B cell (primary cell): ENCODE data around the gene PHLPP1. TPM values are rescaled to one million over a fixed set of nuclear protein-coding genes. Genes with fewer than 3 reads are reported as not detected.

Experiments used
- ATAC-seq: fragments of 200-7000 bp; cut with Tn5 transposase; one replicate; pipeline ENCODE4 v1.10.0; 2021; ENCODE audit warnings: low read depth, mild to moderate bottlenecking, moderate number of reproducible peaks, moderate library complexity
- CTCF ChIA-PET: fragments of 350-600 bp; sonication (Branson Sonifier 250); formaldehyde crosslinking; loops from one replicate; lab custom pipeline; 2021; ENCODE audit warnings: antibody characterized with exemption, inconsistent platforms; lab: Charles Lee
- POLR2A ChIA-PET: fragments of 350-600 bp; sonication (Branson Sonifier 250); formaldehyde crosslinking; loops from one replicate; lab custom pipeline; 2021; ENCODE audit warnings: antibody characterized with exemption; lab: Charles Lee
- DNase-seq: peaks from one replicate; pipeline ENCODE4 v3.0.0; 2013
- H2AFZ ChIP-seq: 2 replicates; pipeline ENCODE4 v1.6.1; 2012; ENCODE audit warnings: mild to moderate bottlenecking, low read depth, low read length; ENCODE audit not compliant: insufficient read depth, poor library complexity, severe bottlenecking
- H3K27ac ChIP-seq, 2 donors: 1 replicate in 1 of 2; 2 replicates in 1 of 2; pipeline ENCODE4 v1.5.1; 2012 to 2013; ENCODE audit warnings: low read length in 2 of 2, mild to moderate bottlenecking in 2 of 2, moderate library complexity in 1 of 2
- H3K27me3 ChIP-seq, 4 experiments: fragments of 200-600 bp in 1 of 4; sonication (generic) in 1 of 4; replicated peaks in 1 of 4; 1 replicate in 2 of 4; 2 replicates in 2 of 4; pipeline versions ENCODE4 v1.6.1 to v1.7.0; 2013 to 2016; ENCODE audit warnings: low read length in 3 of 4, mild to moderate bottlenecking in 2 of 4, mixed read lengths in 1 of 4, moderate library complexity in 1 of 4; ENCODE audit not compliant: insufficient read depth in 4 of 4, control insufficient read depth in 3 of 4; ENCODE audit errors: control extremely low read depth in 1 of 4
- H3K36me3 ChIP-seq, 2 experiments: replicated peaks in 1 of 2; 1 replicate in 1 of 2; 2 replicates in 1 of 2; pipeline versions ENCODE4 v1.6.1 to v1.7.1; 2013; ENCODE audit warnings: low read length in 1 of 2; ENCODE audit not compliant: insufficient read depth in 2 of 2, control insufficient read depth in 1 of 2; ENCODE audit errors: control extremely low read depth in 1 of 2, extremely low read depth in 1 of 2
- H3K4me1 ChIP-seq, 2 donors: fragments of 200-600 bp in 1 of 2; sonication (generic) in 1 of 2; 1 replicate in 1 of 2; 2 replicates in 1 of 2; pipeline versions ENCODE4 v1.5.1 to v1.6.1; 2013 to 2017; ENCODE audit warnings: low read length in 2 of 2; ENCODE audit not compliant: control insufficient read depth in 2 of 2, insufficient read depth in 2 of 2
- H3K4me2 ChIP-seq: replicated peaks from 2 replicates; pipeline ENCODE3; 2012; ENCODE audit warnings: mild to moderate bottlenecking, low read depth, low read length; ENCODE audit not compliant: poor library complexity, severe bottlenecking
- H3K4me3 ChIP-seq, 5 experiments: fragments of 200-600 bp in 1 of 5; sonication (generic) in 1 of 5; 1 replicate in 3 of 5; 2 replicates in 2 of 5; pipeline versions ENCODE4 v1.5.1 to v1.7.0; 2011 to 2016; ENCODE audit warnings: low read length in 4 of 5, mild to moderate bottlenecking in 4 of 5, low read depth in 2 of 5, control low read depth in 1 of 5, moderate library complexity in 1 of 5; ENCODE audit not compliant: insufficient read depth in 1 of 5; ENCODE audit errors: control extremely low read depth in 1 of 5, extremely low read depth in 1 of 5
- H3K79me2 ChIP-seq: fragments of 200-600 bp; sonication (generic); one replicate; pipeline ENCODE4 v1.6.0; 2016; ENCODE audit warnings: low read length; ENCODE audit not compliant: control insufficient read depth, insufficient read depth
- H3K9ac ChIP-seq: fragments of 200-600 bp; sonication (generic); 2 replicates; pipeline ENCODE4 v1.6.1; 2017; ENCODE audit warnings: mild to moderate bottlenecking, low read length, moderate library complexity
- H3K9me3 ChIP-seq, 3 donors: one replicate each; pipeline versions ENCODE4 v1.6.1 to v1.7.1; 2013; ENCODE audit warnings: low read length in 2 of 3; ENCODE audit not compliant: control insufficient read depth in 2 of 3, insufficient read depth in 1 of 3; ENCODE audit errors: control extremely low read depth in 1 of 3
- H4K20me1 ChIP-seq: 2 replicates; pipeline ENCODE4 v1.6.0; 2012; ENCODE audit warnings: mild to moderate bottlenecking, low read length; ENCODE audit not compliant: insufficient read depth, control insufficient read depth, poor library complexity, severe bottlenecking
- H3K27ac Mint-ChIP-seq: one replicate; pipeline ENCODE4 v1.8.0; 2021; ENCODE audit warnings: mixed read lengths
- H3K27me3 Mint-ChIP-seq: one replicate; pipeline ENCODE4 v1.8.0; 2021; ENCODE audit warnings: mixed read lengths
- H3K4me1 Mint-ChIP-seq: one replicate; pipeline ENCODE4 v1.8.0; 2021; ENCODE audit warnings: mixed read lengths
- H3K4me3 Mint-ChIP-seq: one replicate; pipeline ENCODE4 v1.8.0; 2021; ENCODE audit warnings: mixed read lengths
- H3K9me3 Mint-ChIP-seq: one replicate; pipeline ENCODE4 v1.8.0; 2022; ENCODE audit warnings: mixed read lengths; ENCODE audit not compliant: insufficient read depth
- CTCF ChIP-seq: fragments of 200-600 bp; IDR thresholded peaks from one replicate; pipeline ENCODE4 v1.8.0; 2022; ENCODE audit warnings: antibody characterized with exemption, mild to moderate bottlenecking
- EZH2 ChIP-seq: IDR thresholded peaks from 2 replicates; pipeline ENCODE4 v1.6.1; 2012; ENCODE audit warnings: borderline replicate concordance, low read depth, mild to moderate bottlenecking, moderate library complexity, low read length; ENCODE audit not compliant: insufficient read depth, poor library complexity, severe bottlenecking
- WGBS: methylation state at CpG from one replicate; pipeline ENCODE4 v1.1.5; 2013; ENCODE audit warnings: missing lambda C conversion rate; ENCODE audit not compliant: insufficient coverage; 5-methylcytosine and 5-hydroxymethylcytosine counted together
- intact Hi-C: fragments of 100-400 bp; cut with micrococcal nuclease; formaldehyde crosslinking; loops from one replicate; pipeline ENCODE4 v1.10.0; 2022
- polyA plus RNA-seq: library from polyadenylated mRNA; depleted of rRNA; stranded (reverse); fragments of >200 nt; gene quantifications from 2 replicates; pipeline ENCODE4 v1.2.3, GENCODE V29; 2012
- total RNA-seq, 2 donors: library from RNA; stranded (reverse); fragments of 120-200 nt in 1 of 2; gene quantifications; 1 replicate in 1 of 2; 2 replicates in 1 of 2; pipeline versions ENCODE4 v1.2.3 to v1.2.4, GENCODE V29; 2013 to 2022

PHLPP1 gene
- total and polyA plus RNA-seq, 2 donors (not counting 1 experiment from before 2014, with no cell fraction given) = 3.0 to 20.7 TPM

DNA sequence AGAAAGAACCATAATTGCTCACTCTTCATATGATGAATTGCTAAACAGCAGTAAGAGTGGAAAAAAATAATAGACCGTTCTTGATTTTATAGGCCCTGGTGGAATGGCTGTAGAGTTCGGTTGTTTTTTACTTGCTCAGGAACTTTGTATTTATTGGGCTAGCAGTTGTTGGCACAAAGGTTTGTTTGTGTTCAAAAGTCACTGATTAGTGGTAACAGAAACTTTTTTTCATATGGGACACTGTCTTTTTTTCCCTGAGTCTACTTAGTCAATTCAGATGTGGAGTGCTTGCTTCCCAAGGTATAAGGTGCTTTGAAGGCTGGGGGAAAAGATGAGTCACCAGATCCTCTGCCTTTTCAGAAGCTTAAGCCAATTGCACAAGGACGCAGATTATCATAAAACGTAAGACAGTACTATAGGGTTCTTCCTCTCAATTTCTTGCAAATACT lies 25.8 kb downstream of the PHLPP1 start:
- H3K4me2 ChIP-seq = no peak overlapping the region
- H3K4me1 Mint-ChIP-seq = peaks cover 37% of the 10 kb centered on the region
- intact Hi-C loops = loop anchor here (5.0 kb wide), 1 partner anchor 36 kb away; no protein-coding TSS in a partner anchor

More for the DNA sequence above, 25.8 kb downstream of the PHLPP1 start:
- no peaks in the 10 kb centered on the region for H3K27me3 Mint-ChIP-seq
- Histone ChIP-seq H3K9ac (no peak overlapping the region), H3K27ac (no peak overlapping the region), H3K27me3 (no peaks in the 10 kb centered on the region), H3K4me3 (no peak overlapping the region), H3K79me2 (peaks cover 4% of the 10 kb centered on the region), H2AFZ (no peak overlapping the region), H4K20me1 (no peaks in the 10 kb centered on the region), H3K4me1 (peaks cover 18 to 29% of the 10 kb centered on the region in 2 donors), H3K36me3 (no peaks in the 10 kb centered on the region), H3K9me3 (no peaks in the 10 kb centered on the region)
- 100% methylated on average over 1 of the region's 4 CpGs for WGBS
- H3K9me3 Mint-ChIP-seq = no peaks in the 10 kb centered on the region
- CTCF ChIA-PET = interaction anchor here (1.2 kb wide), 1 partner anchor 1271 kb away, joined by 3 read pairs; no protein-coding TSS in a partner anchor
- TF ChIP-seq CTCF (no peak), EZH2 (no peak)
- no peak overlapping the region for H3K27ac Mint-ChIP-seq
- ATAC-seq (no peak), DNase-seq (no peak)
- H3K4me3 Mint-ChIP-seq = no peak overlapping the region
- POLR2A ChIA-PET = no interaction called here
